ENCODE data around the gene CDH23. TPM values are rescaled to one million over a fixed set of nuclear protein-coding genes. Genes with fewer than 3 reads are reported as not detected.

Gene CDH23
- total RNA-seq, 2 experiments from 2014 or later: 4.0 to 4.5 TPM

DNA sequence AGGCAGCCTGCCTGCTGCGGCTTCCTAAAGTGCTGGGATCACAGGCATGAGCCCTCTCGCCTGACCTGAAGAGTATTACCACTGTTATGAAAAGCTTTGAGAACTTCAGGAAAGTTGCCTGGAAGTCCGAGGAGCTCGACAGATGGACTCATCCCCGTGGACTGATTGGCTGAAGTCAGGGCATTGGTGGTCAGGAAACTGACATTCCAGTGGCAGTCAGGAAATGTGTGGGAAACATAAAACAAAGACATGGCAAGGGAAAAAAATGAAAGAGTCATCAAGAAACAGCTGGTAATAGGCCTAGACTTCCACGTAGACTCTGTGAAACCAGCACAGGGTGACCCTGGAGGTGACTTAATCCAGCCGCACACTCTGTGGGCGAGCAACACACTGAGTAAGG, 123.3 kb downstream of the CDH23 start:
- Mint-ChIP-seq H3K27ac (no peak overlapping the region), H3K4me1 (no peaks in the 10 kb centered on the region), H3K27me3 (no peaks in the 10 kb centered on the region), H3K36me3 (ENCODE audit: low read depth) (no peaks in the 10 kb centered on the region), H3K9me3 (no peaks in the 10 kb centered on the region), H3K4me3 (no peak overlapping the region)
- no peak for DNase-seq
- POLR2A ChIA-PET: no interaction called here
- CTCF ChIA-PET: no interaction called here

DNA sequence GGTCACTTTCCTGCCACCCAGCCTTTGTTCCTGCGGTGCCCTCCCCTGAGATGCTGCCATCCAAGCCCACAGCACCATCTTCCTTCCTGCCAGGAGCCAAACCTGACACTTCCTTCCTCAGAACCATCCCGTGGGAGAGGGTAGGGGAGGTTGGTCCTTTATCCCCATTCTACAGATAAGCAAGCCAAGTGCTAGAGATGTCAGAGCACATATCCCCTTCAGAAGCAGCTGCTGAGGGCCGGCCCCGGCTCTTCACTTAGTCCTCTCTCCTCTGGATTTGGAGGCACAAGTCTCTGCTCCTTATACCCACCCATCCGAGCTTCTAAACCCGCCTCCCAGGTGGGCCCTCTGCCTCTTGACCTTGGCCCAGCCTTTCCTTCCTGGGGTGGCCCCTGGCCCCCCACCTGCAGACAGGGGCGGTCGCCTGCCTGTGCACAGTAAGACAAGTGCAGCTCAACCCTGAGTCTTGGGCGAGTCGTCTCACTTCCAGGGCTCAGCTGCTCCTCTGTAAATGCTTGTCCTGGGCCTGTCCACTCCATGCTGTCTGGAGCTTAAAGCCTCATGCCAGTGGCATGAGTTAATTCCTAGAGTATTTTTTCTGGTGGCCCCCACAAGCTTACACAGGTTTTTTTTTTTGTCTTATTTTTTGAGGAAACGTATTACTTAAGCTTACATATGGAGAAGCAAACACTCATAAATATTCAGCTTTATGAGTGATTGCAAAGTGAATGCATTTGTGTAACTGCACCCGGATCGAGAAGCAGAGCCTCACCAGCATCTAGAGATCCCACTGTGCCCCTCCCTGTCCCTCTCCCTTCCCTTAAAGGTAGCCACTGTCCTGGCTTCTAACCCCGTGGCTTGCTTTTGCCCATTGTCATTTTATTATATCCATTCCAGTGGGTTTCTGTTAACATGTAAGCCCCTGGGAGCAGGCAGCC, 125.1 kb downstream of the CDH23 start:
- Mint-ChIP-seq H3K4me3 (no peak overlapping the region), H3K36me3 (ENCODE audit: low read depth) (no peaks in the 10 kb centered on the region), H3K4me1 (no peaks in the 10 kb centered on the region), H3K27ac (no peak overlapping the region), H3K9me3 (no peaks in the 10 kb centered on the region), H3K27me3 (no peaks in the 10 kb centered on the region)
- CTCF ChIA-PET: interaction anchor here (0.6 to 1.4 kb wide), 3 partner anchors 21 to 218 kb away, joined by 3 read pairs; no protein-coding TSS in a partner anchor
- DNase-seq: no peak
- POLR2A ChIA-PET: interaction anchor here (0.6 kb wide), 1 partner anchor 181 kb away, joined by 4 read pairs; no protein-coding TSS in a partner anchor

DNA sequence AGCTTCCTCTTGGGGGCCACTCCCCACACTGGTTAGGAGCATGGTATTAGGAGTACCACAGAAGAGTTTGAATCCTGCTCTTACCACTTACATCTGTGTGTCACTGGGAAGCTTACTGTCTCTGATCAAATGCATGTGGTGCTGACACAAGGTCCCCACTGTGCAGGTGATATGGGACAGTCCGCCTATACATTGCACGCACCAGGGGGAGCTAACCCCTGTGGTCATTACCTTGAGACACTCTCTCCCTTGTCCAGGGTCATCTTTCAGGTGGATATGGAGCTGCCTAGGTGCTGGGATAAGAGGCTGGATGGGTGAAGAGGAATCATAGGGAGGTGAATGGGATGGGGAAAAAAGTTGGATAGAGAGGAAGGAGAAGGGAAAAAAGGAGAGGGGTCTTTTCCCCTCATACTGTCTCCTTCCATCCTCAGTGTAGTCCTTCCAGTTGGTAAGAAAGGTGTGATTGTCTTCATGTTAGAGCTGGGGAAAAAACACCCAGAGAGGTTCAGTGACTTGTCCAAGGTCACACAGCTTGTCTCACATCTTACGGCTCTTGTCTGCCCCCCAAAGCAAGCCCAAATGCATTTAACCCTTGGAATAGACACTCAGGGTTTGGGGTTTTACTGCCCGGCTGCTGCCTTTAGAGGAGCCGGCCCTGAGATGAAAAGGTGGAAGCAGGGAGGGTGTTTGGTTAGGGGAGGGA, 125.9 kb downstream of the CDH23 start:
- H3K27me3 Mint-ChIP-seq: no peaks in the 10 kb centered on the region
- H3K9me3 Mint-ChIP-seq: no peaks in the 10 kb centered on the region
- ChIA-PET POLR2A (no interaction called here), CTCF (interaction anchor here (1.0 to 1.4 kb wide), 2 partner anchors 21 to 36 kb away, joined by 3 read pairs; no protein-coding TSS in a partner anchor)
- H3K4me1 Mint-ChIP-seq: no peaks in the 10 kb centered on the region
- no peak for DNase-seq
- no peak overlapping the region for H3K27ac Mint-ChIP-seq
- H3K4me3 Mint-ChIP-seq: no peak overlapping the region
- no peaks in the 10 kb centered on the region for H3K36me3 Mint-ChIP-seq (ENCODE audit: low read depth)

DNA sequence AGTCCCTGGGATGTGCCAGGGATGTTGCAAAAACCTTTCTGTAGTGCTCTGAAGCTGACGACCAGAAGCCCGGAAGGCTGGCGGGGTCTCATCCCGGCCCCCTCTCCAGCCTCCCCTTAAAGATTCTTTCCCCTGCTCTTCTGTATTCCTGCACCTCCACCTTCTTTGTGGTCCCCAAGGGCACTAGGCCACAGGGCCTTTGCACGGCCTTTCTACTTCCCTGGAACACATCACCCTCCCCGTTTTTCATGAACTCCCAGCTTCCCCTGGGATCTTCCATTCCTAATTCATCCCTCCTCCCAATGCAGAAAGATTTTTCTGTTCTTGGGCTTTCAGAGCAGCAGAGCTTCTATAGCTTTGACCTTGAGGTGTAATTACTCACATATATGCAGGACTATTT, 127.0 kb downstream of the CDH23 start:
- no peaks in the 10 kb centered on the region for H3K4me1 Mint-ChIP-seq
- H3K27ac Mint-ChIP-seq: no peak overlapping the region
- H3K4me3 Mint-ChIP-seq: no peak overlapping the region
- no peaks in the 10 kb centered on the region for H3K36me3 Mint-ChIP-seq (ENCODE audit: low read depth)
- ChIA-PET POLR2A (no interaction called here), CTCF (no interaction called here)
- no peak for DNase-seq
- no peaks in the 10 kb centered on the region for H3K9me3 Mint-ChIP-seq
- no peaks in the 10 kb centered on the region for H3K27me3 Mint-ChIP-seq

DNA sequence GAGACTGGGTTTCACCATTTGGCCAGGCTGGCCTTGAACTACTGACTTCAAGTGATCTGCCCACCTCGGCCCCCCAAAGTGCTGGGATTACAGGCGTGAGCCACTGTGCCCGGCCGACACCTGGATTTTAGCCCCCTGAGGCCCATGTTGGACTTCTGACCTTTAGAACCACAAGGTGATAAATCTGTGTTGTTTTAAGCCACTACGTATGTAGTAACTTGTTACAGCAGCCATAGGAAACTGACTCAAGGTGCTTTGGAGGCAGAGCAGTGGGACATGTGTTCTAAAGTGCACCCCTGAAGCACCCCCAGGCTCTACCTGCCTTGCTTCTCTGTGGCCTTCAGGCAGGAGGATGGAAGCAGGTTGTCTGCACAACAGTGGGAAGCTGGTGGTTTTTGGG, 128.4 kb downstream of the CDH23 start:
- ChIA-PET CTCF (no interaction called here), POLR2A (no interaction called here)

DNA sequence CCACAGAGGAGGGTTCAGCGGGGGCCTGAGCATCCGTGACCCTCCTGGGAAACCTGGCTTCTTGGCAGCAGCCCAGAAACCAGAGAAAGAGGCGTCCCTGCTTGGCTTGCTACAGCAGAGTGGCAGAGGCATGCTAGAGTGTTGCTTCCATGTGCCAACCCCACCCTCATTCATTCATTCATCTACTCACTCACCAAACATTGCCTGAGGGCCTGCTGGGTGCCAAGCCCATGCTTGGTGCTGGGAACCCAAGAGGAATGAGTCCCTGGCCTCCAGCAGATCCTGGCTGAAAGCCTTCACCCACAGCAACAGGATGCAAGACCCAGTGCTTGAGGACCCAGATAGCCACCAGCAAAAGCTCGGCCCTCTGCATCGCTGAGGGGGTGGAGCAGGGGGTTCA, 129.0 kb downstream of the CDH23 start:
- H3K27ac Mint-ChIP-seq: no peak overlapping the region
- ChIA-PET POLR2A (no interaction called here), CTCF (no interaction called here)
- H3K36me3 Mint-ChIP-seq (ENCODE audit: low read depth): no peaks in the 10 kb centered on the region
- H3K4me3 Mint-ChIP-seq: no peak overlapping the region
- no peak for DNase-seq
- no peaks in the 10 kb centered on the region for H3K9me3 Mint-ChIP-seq
- no peaks in the 10 kb centered on the region for H3K27me3 Mint-ChIP-seq
- H3K4me1 Mint-ChIP-seq: no peaks in the 10 kb centered on the region

More for the DNA sequence above, 128.4 kb downstream of the CDH23 start:
- DNase-seq: no peak
- Mint-ChIP-seq H3K4me1 (no peaks in the 10 kb centered on the region), H3K36me3 (ENCODE audit: low read depth) (no peaks in the 10 kb centered on the region), H3K4me3 (no peak overlapping the region), H3K27ac (no peak overlapping the region), H3K27me3 (no peaks in the 10 kb centered on the region), H3K9me3 (no peaks in the 10 kb centered on the region)

DNA sequence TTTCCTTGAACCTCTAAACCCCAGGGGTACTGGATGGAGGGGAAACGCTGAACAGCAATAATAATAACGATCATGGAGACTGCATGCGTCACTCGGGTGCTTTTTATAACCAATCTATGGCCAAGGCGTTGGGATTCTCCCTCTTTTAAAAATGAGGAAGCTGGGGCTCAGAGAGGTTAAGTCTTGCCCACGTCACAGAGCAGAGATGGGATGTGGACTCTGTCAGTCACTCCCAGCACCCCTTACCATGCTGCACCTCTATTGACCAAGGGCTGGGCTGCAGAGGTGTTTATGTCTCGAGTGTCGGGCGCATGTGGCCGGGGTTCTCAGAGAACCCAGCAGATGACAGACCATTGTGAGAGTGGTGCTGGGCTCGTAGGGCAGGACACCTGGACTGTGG, 129.9 kb downstream of the CDH23 start:
- CTCF ChIA-PET: interaction anchor here (0.7 kb wide), 1 partner anchor 22 kb away, joined by 3 read pairs; no protein-coding TSS in a partner anchor
- H3K27me3 Mint-ChIP-seq: no peaks in the 10 kb centered on the region

DNA sequence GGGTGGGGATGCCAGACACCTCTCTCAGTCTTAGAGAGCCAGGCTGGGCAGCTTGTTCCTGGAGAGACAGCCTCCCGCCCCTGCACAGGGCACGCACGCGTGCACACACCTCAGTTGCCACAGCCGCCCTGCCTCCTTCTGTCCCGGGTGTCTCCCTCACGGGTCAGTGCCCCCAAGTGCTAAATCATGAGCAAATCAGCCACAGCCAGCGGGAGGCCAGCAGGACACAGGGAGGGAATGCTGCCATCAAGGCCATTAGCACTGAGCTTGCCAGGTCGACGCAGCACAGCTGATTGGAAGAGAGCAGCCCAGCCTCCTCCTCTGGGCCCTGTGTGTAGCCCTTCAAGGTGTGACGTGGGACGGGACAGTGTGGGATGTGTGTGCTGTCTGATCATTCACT, 130.4 kb downstream of the CDH23 start:
- POLR2A ChIA-PET: no interaction called here
- H3K4me1 Mint-ChIP-seq: peaks cover 5% of the 10 kb centered on the region

More for the DNA sequence above, 129.9 kb downstream of the CDH23 start:
- no peak overlapping the region for H3K4me3 Mint-ChIP-seq
- POLR2A ChIA-PET: no interaction called here
- H3K36me3 Mint-ChIP-seq (ENCODE audit: low read depth): no peaks in the 10 kb centered on the region
- H3K9me3 Mint-ChIP-seq: no peaks in the 10 kb centered on the region
- H3K4me1 Mint-ChIP-seq: peaks cover 3% of the 10 kb centered on the region
- DNase-seq: no peak
- no peak overlapping the region for H3K27ac Mint-ChIP-seq

DNA sequence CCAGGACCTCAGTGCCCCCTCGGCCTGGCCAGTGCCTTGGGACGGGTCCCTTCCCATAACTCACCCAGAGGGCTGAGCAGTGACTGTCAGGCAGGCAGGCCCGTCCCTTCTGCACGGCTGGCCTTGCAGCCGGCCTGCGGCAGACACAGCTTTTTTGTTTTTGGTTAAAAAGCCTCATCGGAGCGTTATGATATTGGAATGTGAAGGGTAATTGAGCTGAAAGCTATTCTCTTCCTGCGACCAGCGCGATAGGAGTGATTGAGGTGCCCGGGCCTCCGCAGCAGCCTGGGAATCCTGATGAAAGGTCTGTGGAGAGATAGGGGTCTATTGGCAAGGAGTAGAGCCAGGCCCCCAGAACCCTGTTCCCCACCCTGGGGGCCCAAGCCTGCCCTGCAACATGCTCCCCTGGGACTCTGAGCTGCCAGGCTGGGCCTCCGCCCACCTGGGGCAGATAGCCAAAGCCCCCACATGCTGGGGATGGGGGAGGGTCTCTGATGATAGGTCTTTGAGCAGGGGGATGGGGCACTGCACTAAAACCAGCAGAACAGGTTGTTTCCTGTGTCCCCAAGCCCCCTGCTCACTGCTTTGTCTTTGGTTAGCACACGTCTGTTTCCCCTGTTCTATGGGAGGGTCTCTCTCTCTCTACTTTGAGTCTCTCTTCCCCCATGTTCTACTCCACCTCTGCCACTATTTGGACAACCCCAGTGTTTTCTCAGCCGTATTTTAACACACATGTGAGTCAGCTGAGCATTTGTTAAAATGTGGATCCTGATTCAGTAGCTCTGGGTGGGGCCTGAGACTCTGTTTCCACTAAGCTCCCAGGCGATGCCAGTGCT, 131.9 kb downstream of the CDH23 start:
- POLR2A ChIA-PET: no interaction called here
- H3K4me3 Mint-ChIP-seq: no peak overlapping the region
- no peak overlapping the region for H3K27ac Mint-ChIP-seq
- CTCF ChIA-PET: interaction anchor here (1.0 to 1.4 kb wide), 2 partner anchors 15 to 20 kb away, joined by 3 read pairs; no protein-coding TSS in a partner anchor
- no peak for DNase-seq
- no peaks in the 10 kb centered on the region for H3K36me3 Mint-ChIP-seq (ENCODE audit: low read depth)
- H3K9me3 Mint-ChIP-seq: peaks cover 2% of the 10 kb centered on the region
- H3K27me3 Mint-ChIP-seq: no peaks in the 10 kb centered on the region
- H3K4me1 Mint-ChIP-seq: peaks cover 5% of the 10 kb centered on the region

More for the DNA sequence above, 130.4 kb downstream of the CDH23 start:
- no peak overlapping the region for H3K27ac Mint-ChIP-seq
- no peaks in the 10 kb centered on the region for H3K27me3 Mint-ChIP-seq
- H3K4me3 Mint-ChIP-seq: no peak overlapping the region
- CTCF ChIA-PET: no interaction called here
- H3K36me3 Mint-ChIP-seq (ENCODE audit: low read depth): no peaks in the 10 kb centered on the region
- DNase-seq: no peak
- no peaks in the 10 kb centered on the region for H3K9me3 Mint-ChIP-seq

DNA sequence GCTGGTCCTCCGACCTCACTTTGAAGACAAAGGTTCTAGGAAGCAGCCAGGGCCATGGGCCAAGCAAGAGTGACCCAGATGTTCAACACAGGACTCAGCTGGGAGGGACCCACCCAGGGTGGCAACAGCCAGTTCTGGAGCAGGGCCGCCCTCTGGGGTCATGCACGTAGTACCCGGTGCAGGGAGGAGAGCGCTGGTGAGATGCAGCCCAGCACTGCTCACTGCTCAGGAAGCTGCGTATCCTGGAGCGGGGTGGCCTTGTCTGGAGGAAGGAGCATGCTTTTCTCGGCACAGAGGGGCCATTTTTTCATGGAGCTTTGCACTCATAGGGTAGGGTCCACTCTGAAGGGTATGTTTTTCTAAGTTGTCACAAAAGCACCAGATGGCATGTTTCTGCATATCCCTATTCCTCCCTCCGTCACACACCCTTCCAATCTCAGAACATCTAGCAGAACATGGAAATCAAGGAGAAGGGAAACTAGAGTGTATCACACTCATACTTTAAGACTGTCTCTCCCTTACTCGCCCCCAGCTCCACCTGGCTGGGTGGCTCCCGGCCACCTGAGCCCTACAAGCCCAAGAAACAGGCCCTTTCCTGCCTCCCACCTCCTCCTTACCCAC, 132.6 kb downstream of the CDH23 start:
- H3K4me3 Mint-ChIP-seq: no peak overlapping the region
- H3K36me3 Mint-ChIP-seq (ENCODE audit: low read depth): no peaks in the 10 kb centered on the region
- H3K9me3 Mint-ChIP-seq: peaks cover 2% of the 10 kb centered on the region
- H3K27me3 Mint-ChIP-seq: no peaks in the 10 kb centered on the region
- ChIA-PET POLR2A (no interaction called here), CTCF (interaction anchor here (1.0 to 1.4 kb wide), 2 partner anchors 15 to 20 kb away, joined by 3 read pairs; no protein-coding TSS in a partner anchor)
- no peak overlapping the region for H3K27ac Mint-ChIP-seq
- H3K4me1 Mint-ChIP-seq: peaks cover 5% of the 10 kb centered on the region
- DNase-seq: no peak

DNA sequence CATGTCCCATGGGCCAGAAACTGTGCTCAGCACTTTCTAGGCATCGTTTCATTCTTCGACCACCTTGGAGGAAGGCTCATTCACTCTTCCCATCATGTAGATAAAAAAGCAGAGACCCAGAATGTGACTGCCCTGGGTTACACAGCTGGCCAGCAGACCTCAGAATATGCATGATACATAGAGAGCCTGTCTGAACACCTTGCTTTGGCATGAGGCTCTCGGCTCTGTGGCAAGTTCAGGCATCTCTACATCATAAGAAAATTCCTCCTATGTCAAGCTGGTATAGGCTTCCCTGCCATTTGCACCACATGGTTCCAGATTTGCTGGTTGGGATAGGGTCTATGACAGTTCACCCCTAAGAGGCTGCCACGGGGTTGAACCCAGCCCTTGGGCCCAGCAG, 134.1 kb downstream of the CDH23 start:
- H3K27ac Mint-ChIP-seq: no peak overlapping the region
- ChIA-PET POLR2A (no interaction called here), CTCF (interaction anchor here (0.8 to 1.0 kb wide), 3 partner anchors 78 to 627 kb away, joined by 3 to 4 read pairs (median 4); no protein-coding TSS in a partner anchor)
- no peak overlapping the region for H3K4me3 Mint-ChIP-seq
- peaks cover 2% of the 10 kb centered on the region for H3K9me3 Mint-ChIP-seq
- H3K4me1 Mint-ChIP-seq: peaks cover 5% of the 10 kb centered on the region
- no peak for DNase-seq
- H3K36me3 Mint-ChIP-seq (ENCODE audit: low read depth): no peaks in the 10 kb centered on the region
- no peaks in the 10 kb centered on the region for H3K27me3 Mint-ChIP-seq

Data from activated CD4-positive, alpha-beta T cell treated with anti-CD3 and anti-CD28 coated beads, Interleukin-2, amount 10 ng/mL, durations not matched to agents 7 days and 5 days (primary cell).